ENCODE measurements around the gene SNX4. TPM values are rescaled to one million over a fixed set of nuclear protein-coding genes. Genes with fewer than 3 reads are reported as not detected.

SNX4 gene
- polyA plus RNA-seq, 1 donor (not counting 4 experiments of a cell fraction or from before 2014, with no cell fraction given): 17.9 TPM

- no peak overlapping the region for H3K4me3 ChIP-seq (ENCODE audit: control insufficient read depth in 2 of 3, extremely low read depth in 1 of 3, insufficient read depth in 2 of 3, low read depth in 1 of 3, low read length in 3 of 3)
- H3K36me3 ChIP-seq (ENCODE audit: control insufficient read depth in 2 of 2, extremely low read depth in 1 of 2, insufficient read depth in 2 of 2, low read length in 2 of 2): peaks cover 3 to 6% of the 10 kb centered on the region in 2 experiments
- no peak overlapping the region for H3K9ac ChIP-seq (ENCODE audit: control insufficient read depth, extremely low read depth, insufficient read depth, low read length)
- peak; percentile 50 for DNase-seq (ENCODE audit: low read depth, low spot score)
- H3K9me1 ChIP-seq (ENCODE audit: control insufficient read depth, extremely low read depth, insufficient read depth, low read length): peaks cover 2% of the 10 kb centered on the region
- FAIRE-seq: no peak
- no peaks in the 10 kb centered on the region for H4K20me1 ChIP-seq (ENCODE audit: control insufficient read depth, extremely low read depth, insufficient read depth, low read length)
- dilution Hi-C loops (cut with MboI; ENCODE audit: extremely low pct_ligation_motif_present, low sequenced_read_pairs): no loop called here
- TF ChIP-seq, protein P1, sequence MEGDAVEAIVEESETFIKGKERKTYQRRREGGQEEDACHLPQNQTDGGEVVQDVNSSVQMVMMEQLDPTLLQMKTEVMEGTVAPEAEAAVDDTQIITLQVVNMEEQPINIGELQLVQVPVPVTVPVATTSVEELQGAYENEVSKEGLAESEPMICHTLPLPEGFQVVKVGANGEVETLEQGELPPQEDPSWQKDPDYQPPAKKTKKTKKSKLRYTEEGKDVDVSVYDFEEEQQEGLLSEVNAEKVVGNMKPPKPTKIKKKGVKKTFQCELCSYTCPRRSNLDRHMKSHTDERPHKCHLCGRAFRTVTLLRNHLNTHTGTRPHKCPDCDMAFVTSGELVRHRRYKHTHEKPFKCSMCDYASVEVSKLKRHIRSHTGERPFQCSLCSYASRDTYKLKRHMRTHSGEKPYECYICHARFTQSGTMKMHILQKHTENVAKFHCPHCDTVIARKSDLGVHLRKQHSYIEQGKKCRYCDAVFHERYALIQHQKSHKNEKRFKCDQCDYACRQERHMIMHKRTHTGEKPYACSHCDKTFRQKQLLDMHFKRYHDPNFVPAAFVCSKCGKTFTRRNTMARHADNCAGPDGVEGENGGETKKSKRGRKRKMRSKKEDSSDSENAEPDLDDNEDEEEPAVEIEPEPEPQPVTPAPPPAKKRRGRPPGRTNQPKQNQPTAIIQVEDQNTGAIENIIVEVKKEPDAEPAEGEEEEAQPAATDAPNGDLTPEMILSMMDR (optimal IDR thresholded peaks at IDR 0.05 in 1 of 3, IDR thresholded peaks at IDR 0.05 in 1 of 3, conservative IDR thresholded peaks at IDR 0.05 in 1 of 3; ENCODE audit: extremely low read depth in 1 of 3, insufficient read depth in 2 of 3, low read length in 3 of 3): no peak
- TF ChIP-seq EZH2 (IDR thresholded peaks at IDR 0.05; ENCODE audit: low read length): no peak
- H3K79me2 ChIP-seq (ENCODE audit: control insufficient read depth, insufficient read depth, low read length): peaks cover 54% of the 10 kb centered on the region
- no peaks in the 10 kb centered on the region for H3K27me3 ChIP-seq (ENCODE audit: control insufficient read depth, extremely low read depth, insufficient read depth, low read length)
- no peaks in the 10 kb centered on the region for H3K9me3 ChIP-seq (ENCODE audit: control insufficient read depth, low read depth, low read length)
- H3K27ac ChIP-seq (ENCODE audit: control insufficient read depth, insufficient read depth, low read length): no peak overlapping the region
- H3K4me2 ChIP-seq (ENCODE audit: control insufficient read depth, extremely low read depth, insufficient read depth, low read depth, low read length): no peak overlapping the region
- peaks cover 7% of the 10 kb centered on the region for H3K4me1 ChIP-seq (ENCODE audit: control insufficient read depth, extremely low read depth, insufficient read depth, low read length)
- no peak overlapping the region for H2AFZ ChIP-seq (ENCODE audit: control insufficient read depth, low read length)
Observed at GRCh38 chr3:125512135-125512920, 7.7 kb downstream of the SNX4 start.

GRCh38 chr3:125511420-125512118 lies 8.4 kb downstream of the SNX4 start:
- no peak overlapping the region for H2AFZ ChIP-seq (ENCODE audit: control insufficient read depth, low read length)
- no peak overlapping the region for H3K4me3 ChIP-seq (ENCODE audit: control insufficient read depth in 2 of 3, extremely low read depth in 1 of 3, insufficient read depth in 2 of 3, low read depth in 1 of 3, low read length in 3 of 3)
- peaks cover 53% of the 10 kb centered on the region for H3K79me2 ChIP-seq (ENCODE audit: control insufficient read depth, insufficient read depth, low read length)
- dilution Hi-C loops (cut with MboI; ENCODE audit: extremely low pct_ligation_motif_present, low sequenced_read_pairs): no loop called here
- H4K20me1 ChIP-seq (ENCODE audit: control insufficient read depth, extremely low read depth, insufficient read depth, low read length): no peaks in the 10 kb centered on the region
- TF ChIP-seq, protein P1 (optimal IDR thresholded peaks at IDR 0.05 in 1 of 3, IDR thresholded peaks at IDR 0.05 in 1 of 3, conservative IDR thresholded peaks at IDR 0.05 in 1 of 3; ENCODE audit: extremely low read depth in 1 of 3, insufficient read depth in 2 of 3, low read length in 3 of 3): no peak
- no peak for TF ChIP-seq EZH2 (IDR thresholded peaks at IDR 0.05; ENCODE audit: low read length)
- no peak for DNase-seq (ENCODE audit: low read depth, low spot score)
- H3K36me3 ChIP-seq (ENCODE audit: control insufficient read depth in 2 of 2, extremely low read depth in 1 of 2, insufficient read depth in 2 of 2, low read length in 2 of 2): peaks cover 4 to 9% of the 10 kb centered on the region in 2 experiments
- no peak for FAIRE-seq
- peaks cover 7% of the 10 kb centered on the region for H3K4me1 ChIP-seq (ENCODE audit: control insufficient read depth, extremely low read depth, insufficient read depth, low read length)
- no peak overlapping the region for H3K9ac ChIP-seq (ENCODE audit: control insufficient read depth, extremely low read depth, insufficient read depth, low read length)
- peaks cover 2% of the 10 kb centered on the region for H3K9me1 ChIP-seq (ENCODE audit: control insufficient read depth, extremely low read depth, insufficient read depth, low read length)
- H3K9me3 ChIP-seq (ENCODE audit: control insufficient read depth, low read depth, low read length): no peaks in the 10 kb centered on the region
- no peaks in the 10 kb centered on the region for H3K27me3 ChIP-seq (ENCODE audit: control insufficient read depth, extremely low read depth, insufficient read depth, low read length)
- no peak overlapping the region for H3K27ac ChIP-seq (ENCODE audit: control insufficient read depth, insufficient read depth, low read length)
- no peak overlapping the region for H3K4me2 ChIP-seq (ENCODE audit: control insufficient read depth, extremely low read depth, insufficient read depth, low read depth, low read length)
